RPMI8226 (cell line): Measurements from ENCODE around the gene DBR1.
A peak's percentile ranks its signal among the peaks of the same experiment; 100 is the strongest.
"Not testable (repeated sequence)": the region's sequence is repeated elsewhere in the genome, so short reads cannot be mapped to it uniquely, and the experiment has no call there.

Source experiments
- DNase-seq: peaks from one replicate; pipeline ENCODE4 v3.0.0-alpha.2; 2015

Gene DBR1

DNA sequence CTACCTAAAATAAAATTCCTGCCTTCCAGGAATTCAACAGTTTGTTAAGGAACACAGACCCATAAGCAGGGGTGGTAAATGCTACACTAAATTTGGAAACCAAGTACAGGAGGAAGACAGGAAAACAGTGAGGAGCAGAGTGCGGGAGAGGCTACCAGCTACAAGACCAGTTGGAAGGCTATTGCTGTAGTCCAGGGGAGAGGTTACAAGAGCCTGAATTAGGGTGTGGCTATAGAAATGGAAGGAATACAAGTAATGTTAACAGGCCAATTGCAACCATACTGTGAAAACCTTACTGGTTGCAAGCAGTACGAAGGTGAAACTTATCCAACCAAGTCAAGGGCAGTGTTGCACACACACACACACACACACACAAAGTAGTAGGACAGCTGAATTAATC is 11.5 kb upstream of the DBR1 start:
- no peak for DNase-seq

DNA sequence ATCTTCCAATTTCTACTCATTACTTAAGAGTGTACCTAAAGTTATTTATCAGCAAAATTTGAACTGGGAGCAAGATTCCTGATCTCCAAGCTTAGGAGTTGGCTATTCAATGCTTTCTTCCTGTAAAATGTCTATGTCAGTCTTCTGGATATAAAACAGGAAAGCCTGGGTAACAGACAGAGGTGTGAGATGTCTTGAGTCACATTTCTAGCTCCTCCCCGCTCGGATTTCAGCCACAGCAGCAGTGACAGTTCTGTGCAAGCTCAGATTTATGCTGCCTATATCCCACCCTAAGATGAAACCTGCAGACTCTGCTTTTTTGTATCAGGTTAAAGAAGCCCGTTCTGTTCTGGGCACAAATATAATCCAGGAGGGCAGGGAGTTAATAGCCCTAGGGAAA is 10.3 kb upstream of the DBR1 start:
- DNase-seq: no peak

DNA sequence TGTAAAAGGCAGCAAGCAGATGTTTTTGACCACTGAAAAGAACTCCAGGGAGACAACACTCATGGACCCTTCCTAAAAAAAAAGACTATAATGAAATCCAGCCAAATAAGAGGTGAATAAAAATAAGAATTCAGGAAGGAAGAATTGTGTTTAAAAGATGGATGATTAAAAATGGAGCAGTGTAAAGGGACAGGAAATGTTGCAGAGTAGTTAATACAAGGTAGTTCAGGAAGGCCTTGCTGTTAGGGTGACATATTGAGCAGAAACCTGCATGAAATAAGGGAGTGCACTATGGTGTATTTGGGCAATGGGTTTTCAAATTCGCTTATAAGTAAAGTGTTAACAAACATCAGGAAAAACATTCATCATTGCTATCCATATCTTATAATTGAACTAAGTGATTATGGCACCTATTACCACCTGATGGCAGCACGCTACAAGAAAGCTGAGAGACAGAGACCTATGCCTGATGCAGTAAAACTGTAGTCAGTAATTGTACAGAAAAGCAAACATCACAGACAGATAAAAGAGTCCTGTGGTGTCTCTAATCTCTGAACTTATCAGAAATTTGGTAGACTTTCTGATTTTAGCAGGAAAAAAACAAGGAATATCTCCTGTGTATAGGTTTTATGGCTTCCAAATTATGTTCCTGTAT is 5.8 kb upstream of the DBR1 start:
- DNase-seq: peak; percentile 61

DNA sequence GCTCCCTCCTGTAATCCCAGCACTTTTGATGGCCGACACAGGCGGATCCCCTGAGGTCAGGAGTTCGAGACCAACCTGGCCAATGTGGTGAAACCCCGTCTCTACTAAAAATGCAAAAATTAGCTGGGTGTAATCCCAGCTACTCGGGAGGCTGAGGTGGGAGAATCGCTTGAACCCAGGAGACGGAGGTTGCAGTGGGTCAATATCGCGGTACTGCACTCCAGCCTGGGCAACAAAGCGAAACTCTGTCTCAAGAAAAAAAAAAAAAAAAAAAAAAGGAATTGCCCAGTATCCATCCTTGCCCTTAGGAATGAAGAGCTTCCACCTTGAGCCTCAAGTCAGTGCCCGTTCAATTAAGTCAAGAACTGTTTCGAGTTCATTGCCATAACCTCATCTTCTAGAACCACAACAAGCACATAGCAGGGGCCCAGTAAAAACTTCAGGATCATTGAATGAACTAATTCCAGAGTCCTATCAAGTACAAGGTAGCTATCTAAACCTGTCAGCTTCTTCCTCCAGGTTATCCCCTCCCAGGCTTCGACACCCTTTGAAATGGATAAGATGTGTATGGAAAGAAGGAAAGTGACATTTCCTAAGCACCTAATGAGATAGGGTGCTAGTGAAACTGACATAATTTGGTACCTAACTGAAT is 826 bp downstream of the DBR1 start:
- peak; percentile 4 for DNase-seq

DNA sequence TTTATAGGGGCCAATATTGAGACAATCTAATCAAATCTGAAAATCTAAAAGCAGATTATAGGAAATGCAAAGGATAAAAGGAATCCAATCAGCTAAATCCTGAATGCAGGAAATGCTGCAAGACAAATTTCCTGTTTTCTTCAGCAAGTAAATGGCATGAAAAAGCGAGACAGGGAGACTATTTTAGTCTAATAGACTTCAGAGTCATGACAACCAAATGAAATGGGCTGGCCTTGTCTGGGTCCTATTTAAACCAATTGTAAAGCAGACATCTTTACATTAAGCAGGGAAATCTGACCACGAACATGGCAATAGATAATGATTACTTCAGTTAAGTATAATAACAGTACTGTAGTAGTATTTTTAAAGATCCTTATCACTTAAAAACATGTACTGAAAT is 2.1 kb downstream of the DBR1 start:
- DNase-seq: no peak

DNA sequence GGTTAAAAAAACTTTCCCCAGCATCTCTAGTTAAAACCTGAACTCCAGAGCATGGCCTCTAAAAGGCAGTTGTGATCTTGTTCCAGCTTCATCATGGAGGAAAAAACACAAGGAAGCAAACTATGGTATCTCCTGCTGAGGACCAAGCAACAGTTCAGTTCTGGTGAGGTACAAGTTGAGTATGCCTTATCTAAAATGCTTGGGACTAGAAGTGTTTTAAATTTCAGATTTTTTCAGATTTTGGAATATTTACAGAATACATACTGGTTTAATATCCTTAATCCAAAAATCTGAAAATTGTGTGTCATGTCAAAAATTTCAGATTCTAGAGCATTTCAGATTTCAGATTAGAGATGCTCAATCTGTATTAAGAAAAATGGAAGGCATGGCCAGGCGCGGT is 9.7 kb downstream of the DBR1 start:
- DNase-seq: no peak

DNA sequence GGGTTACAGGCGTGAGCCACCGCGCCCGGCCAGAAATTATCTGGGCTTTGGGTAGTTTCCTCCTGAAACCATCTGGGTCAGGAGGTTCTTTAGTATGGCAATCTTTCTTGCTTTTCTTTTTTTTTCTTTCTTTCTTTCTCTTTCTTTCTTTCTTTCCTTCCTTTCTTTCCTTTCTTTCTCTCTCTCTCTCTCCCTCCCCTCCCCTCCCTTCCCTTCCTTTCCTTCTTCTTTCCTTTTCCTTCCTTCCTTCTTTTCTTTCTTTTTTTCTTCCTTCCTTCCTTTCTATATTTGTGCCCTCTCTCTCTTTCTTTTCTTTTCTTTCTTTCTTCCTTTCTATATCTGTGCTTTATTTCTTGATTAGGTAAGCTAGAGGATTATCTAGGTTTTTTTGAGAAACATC is 17.0 kb downstream of the DBR1 start:
- no peak for DNase-seq

DNA sequence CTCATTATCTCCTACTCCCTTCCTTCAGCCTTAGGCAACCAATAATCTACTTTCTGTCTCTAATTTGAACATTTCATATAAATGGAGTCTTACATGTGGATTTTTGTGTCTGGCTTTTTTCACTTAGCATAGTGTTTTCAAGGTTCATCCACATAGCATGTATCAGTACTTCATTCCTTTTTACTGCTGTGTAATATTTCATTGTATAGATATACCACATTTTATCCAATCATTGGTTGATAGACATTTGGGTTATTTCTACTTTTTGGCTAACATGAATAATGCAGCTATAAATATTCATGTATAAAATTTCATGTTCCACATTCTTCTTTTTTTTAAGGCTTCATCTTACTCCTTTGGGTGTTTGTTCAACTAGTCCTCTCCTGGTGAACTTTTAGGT is 20.2 kb downstream of the DBR1 start:
- no peak for DNase-seq

DNA sequence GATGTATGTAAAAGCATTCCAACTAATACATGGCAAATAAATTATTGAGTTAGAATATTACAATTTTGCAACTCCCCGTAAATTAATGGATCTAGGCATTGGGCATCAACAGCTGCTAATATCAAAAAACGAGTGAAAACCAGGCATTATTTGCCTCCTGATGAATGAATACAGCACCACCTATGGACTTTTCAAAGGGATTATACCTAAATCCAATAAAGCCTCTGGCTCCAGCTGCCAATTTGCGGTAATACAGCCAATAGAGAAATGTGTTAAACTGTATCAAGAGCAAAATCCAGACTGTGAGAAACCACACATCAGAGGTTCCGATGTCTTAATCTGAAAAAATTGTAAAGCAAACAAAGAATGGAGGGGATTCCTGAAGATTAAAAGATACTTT is 26.2 kb downstream of the DBR1 start:
- DNase-seq: no peak

DNA sequence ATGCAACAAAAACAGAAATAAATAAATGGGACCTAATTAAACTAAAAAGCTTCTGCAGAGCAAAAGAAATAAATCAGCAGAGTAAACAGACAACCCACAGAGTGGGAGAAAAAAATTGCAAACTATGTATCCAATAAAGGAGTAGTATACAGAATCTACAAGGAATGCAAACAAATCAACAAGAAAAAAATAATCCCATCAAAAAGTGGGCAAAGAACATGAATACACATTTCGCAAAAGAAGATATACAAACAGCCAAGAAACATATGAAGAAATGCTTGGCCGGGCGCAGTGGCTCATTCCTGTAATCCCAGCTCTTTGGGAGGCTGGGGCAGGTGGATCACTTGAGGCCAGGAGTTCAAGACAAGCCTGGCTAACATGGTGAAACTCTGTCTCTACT is 32.5 kb downstream of the DBR1 start:
- not testable (repeated sequence) for DNase-seq

DNA sequence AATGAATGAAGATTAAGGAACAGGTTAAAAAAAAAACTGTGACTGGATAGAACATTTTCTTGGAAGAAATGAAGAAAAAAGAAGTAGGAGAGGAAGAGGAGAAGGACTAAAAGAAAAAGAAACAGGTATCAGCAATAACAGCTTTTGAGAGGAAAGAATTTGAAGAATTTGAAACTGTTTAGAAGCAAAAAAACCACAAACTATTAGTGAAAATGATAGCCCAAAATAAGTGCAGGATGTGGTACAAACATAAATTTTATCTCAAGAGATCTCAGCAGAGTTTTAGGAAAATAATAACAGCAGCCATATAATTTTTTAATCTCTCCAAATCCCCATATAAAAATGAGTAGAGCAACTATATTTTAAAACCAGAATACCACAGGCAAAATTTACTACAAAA is 33.8 kb downstream of the DBR1 start:
- no peak for DNase-seq

DNA sequence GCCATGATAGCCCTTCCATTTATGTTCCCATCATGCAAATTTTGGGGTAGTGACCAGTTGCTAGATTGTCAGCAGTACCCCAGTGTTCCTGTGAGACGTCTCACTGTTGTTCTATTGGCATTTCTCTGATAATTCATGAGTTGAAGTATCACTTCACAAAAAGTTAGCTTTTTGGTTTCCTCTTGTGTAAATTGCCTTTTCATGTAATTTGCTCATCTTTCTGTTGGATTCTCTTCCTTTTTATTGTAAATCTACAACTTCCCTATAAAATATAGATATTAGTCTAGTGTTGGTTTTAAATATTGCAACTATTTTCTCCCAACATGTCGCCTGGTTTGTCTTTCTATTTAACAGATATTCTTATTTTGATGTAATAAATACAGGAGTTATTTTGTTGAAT is 35.0 kb downstream of the DBR1 start:
- DNase-seq: no peak

DNA sequence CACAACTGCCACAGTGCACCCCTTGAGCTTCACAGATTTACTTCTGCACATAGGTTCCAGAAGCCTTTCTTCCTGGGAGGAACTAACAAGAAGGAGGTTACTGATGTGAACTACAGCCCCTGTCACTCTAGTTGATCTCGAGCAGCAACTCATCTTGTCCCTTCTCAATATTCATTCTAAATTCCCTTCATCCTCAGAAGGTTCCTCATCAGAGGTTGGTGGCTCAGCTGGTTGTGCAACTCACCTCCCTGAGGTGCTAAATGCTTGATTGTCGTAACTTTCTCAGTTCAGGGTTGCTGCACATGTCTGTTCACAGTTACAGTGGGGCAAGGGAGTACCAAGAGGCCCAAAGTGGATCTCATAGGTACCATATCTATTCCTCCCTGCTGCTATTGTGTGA is 36.9 kb downstream of the DBR1 start:
- no peak for DNase-seq

DNA sequence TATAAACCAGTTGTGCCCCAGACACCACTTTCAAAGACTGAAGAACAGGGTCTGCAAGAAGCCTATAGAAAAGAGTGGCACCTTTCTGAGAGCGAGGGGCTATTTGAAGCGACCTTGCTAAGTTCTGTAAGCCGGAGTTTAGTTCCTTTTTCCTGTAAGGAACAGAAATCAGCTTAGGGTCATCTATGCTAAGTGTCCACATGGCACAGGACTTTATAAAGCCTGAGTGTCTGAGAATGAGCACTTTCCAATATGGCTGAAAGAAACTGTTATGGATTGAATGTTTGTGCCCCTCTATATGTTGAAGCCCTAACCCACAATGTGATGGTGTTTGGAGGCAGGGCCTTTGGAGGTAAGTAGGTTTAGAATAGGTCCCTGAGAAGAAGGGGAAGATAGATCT is 38.5 kb downstream of the DBR1 start:
- no peak for DNase-seq

DNA sequence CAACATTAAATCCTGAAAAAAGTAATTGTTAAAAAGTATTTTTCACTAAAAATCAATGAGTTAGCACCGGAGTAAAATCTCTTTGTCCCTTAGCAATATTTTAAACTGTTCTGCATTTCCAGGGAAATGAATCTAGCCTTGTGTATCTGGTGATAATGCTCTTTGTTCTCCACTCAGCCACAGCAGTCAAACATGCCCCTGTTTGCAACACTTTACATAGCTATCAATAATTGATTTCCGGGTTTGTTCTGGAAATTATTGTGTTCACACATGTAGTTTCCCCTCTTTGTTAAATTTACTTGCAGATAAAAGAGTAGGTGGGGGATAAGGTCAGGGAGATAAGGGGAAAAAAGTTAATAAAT is 38.9 kb downstream of the DBR1 start:
- no peak for DNase-seq

DNA sequence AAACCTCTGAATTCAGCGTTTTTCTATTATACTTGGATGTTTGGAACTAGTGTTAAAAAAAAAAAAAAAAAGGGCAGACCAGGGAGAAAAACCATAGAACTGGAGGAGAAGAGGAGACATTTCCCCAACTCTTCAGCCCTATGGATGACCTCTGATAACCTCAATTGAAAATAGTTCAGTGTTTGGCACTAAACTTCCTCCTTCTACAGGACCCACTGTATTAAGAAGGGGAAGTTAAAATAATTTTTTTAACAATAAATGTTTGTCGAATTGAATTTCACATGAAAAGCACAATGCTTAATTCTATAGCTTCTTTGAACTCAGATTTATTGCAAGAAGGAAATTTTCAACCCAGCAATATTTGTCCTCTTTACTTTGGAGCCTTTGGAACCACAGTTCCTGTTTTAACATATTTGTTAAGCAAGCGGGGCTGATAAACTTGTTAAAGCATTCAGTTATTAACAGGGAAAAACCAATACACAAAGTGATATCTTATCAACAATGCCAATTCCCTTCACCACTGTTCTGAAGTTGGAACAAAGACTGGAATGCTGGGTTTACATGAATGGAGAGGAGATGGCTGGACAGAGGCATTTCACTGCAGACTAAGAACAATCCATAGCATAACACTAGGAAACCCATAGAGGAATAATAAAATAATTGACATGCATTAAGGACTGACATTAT is 39.4 kb downstream of the DBR1 start:
- DNase-seq: no peak

DNA sequence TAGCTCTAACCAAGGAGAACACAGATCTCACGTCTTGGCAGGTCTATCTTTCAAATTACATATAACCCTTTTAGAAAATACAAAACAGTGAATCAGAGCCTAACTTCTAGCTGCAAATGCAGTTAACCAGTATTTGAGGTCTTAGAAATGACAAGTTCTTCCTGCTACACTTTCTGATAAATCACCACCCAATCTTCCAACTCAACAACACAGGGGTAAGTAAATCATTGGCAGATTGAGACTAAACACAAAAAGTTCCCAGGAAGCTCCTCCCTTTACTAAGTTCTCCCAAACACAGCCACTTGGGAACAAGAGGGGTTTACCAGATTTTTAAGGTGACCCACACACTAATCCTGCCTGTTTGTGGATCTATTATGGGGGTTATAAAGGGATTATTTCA is 42.5 kb downstream of the DBR1 start, which contains the start of gene A4GNT:
A4GNT (minus strand) TSS at position 152 of the 400 bp plus-strand sequence. CDS start 1,134 bp downstream, outside the sequence.
- no peak for DNase-seq

DNA sequence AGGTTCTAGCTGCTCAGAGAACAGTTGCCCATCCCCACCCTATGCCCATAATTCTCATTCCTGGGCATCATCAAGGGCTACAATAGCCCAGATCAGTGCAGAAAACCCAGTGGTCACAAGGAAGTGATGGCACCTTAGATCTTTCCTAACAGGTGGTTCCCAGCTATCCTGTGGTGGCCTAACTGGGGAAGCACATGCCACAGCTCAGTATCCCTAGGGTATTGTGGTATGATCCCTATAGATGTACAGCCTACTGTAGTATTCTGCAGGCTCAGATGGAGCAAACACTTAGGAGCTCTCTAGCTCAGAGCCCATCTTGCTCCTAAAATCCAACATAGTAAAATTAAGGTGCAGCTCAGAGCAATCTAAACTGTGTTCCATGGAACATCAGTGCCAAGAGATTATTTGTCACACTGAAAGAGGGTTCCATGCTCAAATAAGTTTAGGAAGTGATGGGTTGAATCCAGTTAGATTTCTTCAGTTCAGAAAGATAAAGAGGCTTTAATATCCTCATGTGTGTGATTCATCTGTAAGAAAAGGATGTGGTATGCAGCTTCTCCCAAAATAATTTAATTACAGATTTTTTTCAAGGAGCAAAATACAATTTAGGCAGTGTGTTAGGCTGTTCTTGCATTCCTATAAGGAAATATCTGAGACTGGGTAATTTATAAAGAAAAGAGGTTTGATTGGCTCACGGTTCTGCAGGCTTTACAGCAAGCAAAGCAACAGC is 46.9 kb downstream of the DBR1 start:
- DNase-seq: no peak

DNA sequence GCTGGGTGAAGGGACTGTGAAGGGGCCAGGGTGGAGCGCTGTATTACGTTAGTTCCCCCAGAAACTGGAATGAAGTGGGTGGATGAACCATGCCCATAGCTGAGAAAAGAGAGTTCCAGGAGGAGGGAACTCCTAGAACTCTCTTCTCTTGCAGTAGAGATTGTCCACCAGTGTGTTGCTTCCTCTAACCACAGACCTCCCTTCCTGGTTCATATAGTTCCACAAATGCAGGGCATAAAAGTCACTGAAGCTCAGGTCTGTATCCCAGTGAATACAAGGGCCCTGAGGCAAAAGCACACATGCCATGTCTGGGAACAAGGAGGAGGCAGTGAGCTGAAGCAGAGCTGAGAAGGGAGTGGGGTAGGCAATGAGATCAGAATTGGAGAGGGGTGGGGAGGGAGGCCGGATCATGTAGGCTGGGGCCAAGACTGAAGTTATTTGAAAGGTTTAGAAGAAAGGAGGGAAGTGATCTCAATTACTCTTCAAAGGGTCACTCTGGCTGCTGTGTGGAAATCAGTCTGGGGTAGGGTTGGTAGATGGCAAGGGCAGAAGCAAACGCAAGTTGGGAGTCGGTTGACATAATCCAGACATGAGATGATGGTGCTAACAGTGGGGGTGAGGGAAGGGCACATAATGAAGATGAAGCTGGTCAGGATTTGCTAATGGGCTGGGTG is 49.0 kb downstream of the DBR1 start:
- DNase-seq: no peak

DNA sequence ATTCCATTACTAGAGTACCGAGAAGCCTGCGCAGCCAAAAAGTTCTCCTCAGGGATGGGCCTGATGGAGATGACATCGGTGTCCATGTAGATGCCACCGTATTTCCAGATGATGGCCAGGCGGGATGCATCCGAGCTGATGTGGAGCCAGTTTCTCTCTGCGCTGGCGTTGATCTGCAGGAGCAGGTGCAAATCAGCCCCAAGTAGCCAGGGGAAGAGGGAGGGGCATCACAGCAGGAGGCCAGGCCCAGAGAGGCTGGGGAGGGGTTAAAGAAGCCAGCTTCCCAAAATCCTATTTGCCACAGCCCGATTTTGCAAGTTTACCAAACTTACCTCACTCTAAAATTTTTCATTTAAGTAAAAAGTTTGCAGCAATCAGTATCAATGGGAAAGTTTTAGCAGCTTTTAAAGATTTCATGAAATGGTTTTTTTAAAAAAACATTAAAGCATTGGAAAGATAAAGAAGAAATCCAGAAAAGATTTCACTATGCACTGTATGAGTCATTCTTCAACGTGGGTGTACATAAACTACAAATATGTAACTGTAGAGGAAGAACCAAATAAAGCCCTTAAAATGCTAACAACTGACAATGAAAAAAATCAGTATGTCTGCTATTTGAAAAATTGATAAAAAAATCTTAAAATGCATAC is 49.9 kb downstream of the DBR1 start:
- no peak for DNase-seq

DNA sequence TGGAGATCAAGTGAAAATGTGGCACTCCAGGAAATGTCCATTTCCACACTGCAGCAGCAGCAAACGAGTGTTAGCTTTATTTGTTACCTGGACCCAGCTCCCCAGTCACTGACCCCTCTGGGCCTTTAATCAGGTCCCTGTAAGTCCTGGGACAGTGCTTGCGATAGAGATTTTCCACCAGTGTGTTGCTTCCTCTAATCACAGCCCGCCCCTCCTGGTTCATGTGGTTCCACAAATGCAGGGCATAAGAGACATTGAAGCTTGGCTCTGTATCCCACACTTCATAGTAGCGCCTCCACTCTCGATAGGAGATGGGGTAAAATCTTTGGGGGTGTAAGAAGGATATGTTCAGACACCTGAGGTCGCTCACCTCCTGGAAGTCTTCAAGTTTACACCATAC is 50.5 kb downstream of the DBR1 start:
- no peak for DNase-seq

DNA sequence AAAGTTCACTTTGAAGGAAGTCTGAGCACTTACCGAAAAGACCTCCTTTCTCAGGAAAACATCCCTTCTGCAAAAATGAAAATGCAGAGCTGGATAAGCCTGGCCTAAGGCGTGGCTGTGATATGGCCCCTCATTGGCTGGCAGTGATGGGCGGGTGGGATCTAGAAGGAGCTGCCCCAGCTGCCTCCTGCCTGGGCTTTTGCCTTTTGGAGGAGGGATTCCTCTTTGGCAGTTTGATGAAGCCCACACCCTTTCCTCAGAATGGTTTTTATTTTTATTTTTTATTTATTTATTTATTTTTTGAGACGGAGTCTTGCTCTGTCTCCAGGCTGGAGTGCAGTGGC is 55.3 kb downstream of the DBR1 start:
- DNase-seq: no peak
